OCI-LY1 (cell line): ENCODE measurements around the gene TNS1.

ENCODE experiments used
- H2AFZ ChIP-seq: fragments of 200-600 bp; sonication (generic), shearing (Covaris generic); 2 replicates; pipeline ENCODE4 v1.6.0; 2014; ENCODE audit warnings: antibody characterized with exemption, mild to moderate bottlenecking, low read length
- H3F3A ChIP-seq: fragments of 200-600 bp; sonication (generic), shearing (Covaris generic); 2 replicates; pipeline ENCODE4 v1.6.0; 2014; ENCODE audit warnings: mild to moderate bottlenecking, antibody characterized with exemption, low read length, moderate library complexity; ENCODE audit not compliant: insufficient read depth
- H3K27ac ChIP-seq: fragments of 200-600 bp; sonication (generic); 2 replicates; pipeline ENCODE4 v1.5.1; 2014; ENCODE audit warnings: low read length, mixed run types, mild to moderate bottlenecking, low read depth; ENCODE audit not compliant: poor library complexity, severe bottlenecking
- H3K27me3 ChIP-seq: fragments of 200-600 bp; sonication (generic); 2 replicates; pipeline ENCODE4 v1.6.0; 2014; ENCODE audit warnings: antibody characterized with exemption, mild to moderate bottlenecking, low read length, moderate library complexity; ENCODE audit not compliant: insufficient read depth
- H3K36me3 ChIP-seq: fragments of 200-600 bp; sonication (generic); 2 replicates; pipeline ENCODE4 v1.6.1; 2014; ENCODE audit warnings: mild to moderate bottlenecking, antibody characterized with exemption, low read length, moderate library complexity, mixed read lengths; ENCODE audit not compliant: insufficient read depth
- H3K4me1 ChIP-seq: fragments of 200-600 bp; sonication (generic); 2 replicates; pipeline ENCODE4 v1.5.1; 2014; ENCODE audit warnings: mild to moderate bottlenecking, low read length, moderate library complexity; ENCODE audit not compliant: insufficient read depth, severe bottlenecking
- H3K4me2 ChIP-seq: fragments of 200-600 bp; sonication (generic), shearing (Covaris generic); 2 replicates; pipeline ENCODE4 v1.6.1; 2014; ENCODE audit warnings: low read length
- H3K4me3 ChIP-seq: fragments of 200-600 bp; sonication (generic); 2 replicates; pipeline ENCODE4 v1.5.1; 2014; ENCODE audit warnings: low read length, low read depth, mild to moderate bottlenecking, mixed read lengths; ENCODE audit not compliant: poor library complexity, severe bottlenecking
- H3K79me2 ChIP-seq: fragments of 200-600 bp; shearing (Covaris generic); 2 replicates; pipeline ENCODE4 v1.6.1; 2016; ENCODE audit warnings: mixed run types, low read length, mixed read lengths; ENCODE audit not compliant: insufficient read depth
- H3K9ac ChIP-seq: fragments of 200-600 bp; sonication (generic), shearing (Covaris generic); 2 replicates; pipeline ENCODE4 v1.6.1; 2014; ENCODE audit warnings: mild to moderate bottlenecking, low read length, mixed read lengths
- H3K9me2 ChIP-seq: fragments of 200-600 bp; sonication (generic), shearing (Covaris generic); 2 replicates; pipeline ENCODE4 v1.6.1; 2014; ENCODE audit warnings: low read depth, mild to moderate bottlenecking, low read length, mixed read lengths
- H3K9me3 ChIP-seq: fragments of 200-600 bp; shearing (Covaris generic); 2 replicates; pipeline ENCODE4 v1.6.1; 2014; ENCODE audit warnings: low read length, mixed read lengths
- H4K20me1 ChIP-seq: fragments of 200-600 bp; sonication (generic), shearing (Covaris generic); 2 replicates; pipeline ENCODE4 v1.6.0; 2016; ENCODE audit warnings: mild to moderate bottlenecking, low read length; ENCODE audit not compliant: insufficient read depth
- EZH2 ChIP-seq: fragments of 200-600 bp; sonication (generic), shearing (Covaris generic); IDR thresholded peaks from 2 replicates; pipeline ENCODE4 v1.8.0; 2017; ENCODE audit warnings: borderline replicate concordance, mixed run types, mild to moderate bottlenecking, antibody characterized with exemption, low read length, moderate library complexity, mixed read lengths
- TF ChIP-seq, protein P1 (sequence below): fragments of 200-600 bp; sonication (generic), shearing (Covaris generic); IDR thresholded peaks from 2 replicates; pipeline ENCODE4 v1.5.1; 2017; ENCODE audit warnings: mild to moderate bottlenecking, antibody characterized with exemption, low read length, moderate library complexity, mixed read lengths

The TNS1 gene

DNA sequence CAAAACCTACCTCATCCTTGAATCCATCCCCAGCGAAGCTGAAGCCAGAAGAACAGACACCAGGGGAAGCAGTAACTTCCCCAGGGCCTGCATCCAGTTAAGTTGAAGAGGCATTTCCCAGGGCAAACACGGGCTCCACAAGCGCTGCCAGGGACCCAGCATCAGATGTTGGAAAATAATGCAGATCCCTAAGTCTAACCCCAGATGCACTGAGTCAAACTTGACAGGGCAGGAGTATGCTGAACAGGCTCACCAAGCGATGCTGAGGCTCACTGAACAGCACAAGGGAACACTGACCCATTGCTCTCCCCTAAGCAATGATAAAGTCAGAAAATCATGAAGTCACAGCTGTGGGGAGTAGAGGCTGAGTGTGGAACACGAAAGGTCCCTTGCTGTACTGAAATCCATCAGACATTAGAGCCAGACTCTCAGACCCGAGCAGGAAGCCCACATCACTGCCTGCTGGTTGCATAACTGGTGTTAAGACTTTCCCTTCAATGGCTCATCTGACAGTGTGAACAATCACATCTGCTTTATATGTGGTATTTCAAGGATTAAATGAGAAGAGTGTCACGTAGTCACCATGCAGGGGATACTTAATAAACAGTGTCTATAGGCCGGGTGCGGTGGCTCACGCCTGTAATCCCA is 36.2 kb downstream of the TNS1 start:
- TF ChIP-seq, protein P1, sequence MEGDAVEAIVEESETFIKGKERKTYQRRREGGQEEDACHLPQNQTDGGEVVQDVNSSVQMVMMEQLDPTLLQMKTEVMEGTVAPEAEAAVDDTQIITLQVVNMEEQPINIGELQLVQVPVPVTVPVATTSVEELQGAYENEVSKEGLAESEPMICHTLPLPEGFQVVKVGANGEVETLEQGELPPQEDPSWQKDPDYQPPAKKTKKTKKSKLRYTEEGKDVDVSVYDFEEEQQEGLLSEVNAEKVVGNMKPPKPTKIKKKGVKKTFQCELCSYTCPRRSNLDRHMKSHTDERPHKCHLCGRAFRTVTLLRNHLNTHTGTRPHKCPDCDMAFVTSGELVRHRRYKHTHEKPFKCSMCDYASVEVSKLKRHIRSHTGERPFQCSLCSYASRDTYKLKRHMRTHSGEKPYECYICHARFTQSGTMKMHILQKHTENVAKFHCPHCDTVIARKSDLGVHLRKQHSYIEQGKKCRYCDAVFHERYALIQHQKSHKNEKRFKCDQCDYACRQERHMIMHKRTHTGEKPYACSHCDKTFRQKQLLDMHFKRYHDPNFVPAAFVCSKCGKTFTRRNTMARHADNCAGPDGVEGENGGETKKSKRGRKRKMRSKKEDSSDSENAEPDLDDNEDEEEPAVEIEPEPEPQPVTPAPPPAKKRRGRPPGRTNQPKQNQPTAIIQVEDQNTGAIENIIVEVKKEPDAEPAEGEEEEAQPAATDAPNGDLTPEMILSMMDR: no peak
- TF ChIP-seq EZH2: no peak
- Histone ChIP-seq H3K9me3 (no peaks in the 10 kb centered on the region), H3K27ac (no peak overlapping the region)

DNA sequence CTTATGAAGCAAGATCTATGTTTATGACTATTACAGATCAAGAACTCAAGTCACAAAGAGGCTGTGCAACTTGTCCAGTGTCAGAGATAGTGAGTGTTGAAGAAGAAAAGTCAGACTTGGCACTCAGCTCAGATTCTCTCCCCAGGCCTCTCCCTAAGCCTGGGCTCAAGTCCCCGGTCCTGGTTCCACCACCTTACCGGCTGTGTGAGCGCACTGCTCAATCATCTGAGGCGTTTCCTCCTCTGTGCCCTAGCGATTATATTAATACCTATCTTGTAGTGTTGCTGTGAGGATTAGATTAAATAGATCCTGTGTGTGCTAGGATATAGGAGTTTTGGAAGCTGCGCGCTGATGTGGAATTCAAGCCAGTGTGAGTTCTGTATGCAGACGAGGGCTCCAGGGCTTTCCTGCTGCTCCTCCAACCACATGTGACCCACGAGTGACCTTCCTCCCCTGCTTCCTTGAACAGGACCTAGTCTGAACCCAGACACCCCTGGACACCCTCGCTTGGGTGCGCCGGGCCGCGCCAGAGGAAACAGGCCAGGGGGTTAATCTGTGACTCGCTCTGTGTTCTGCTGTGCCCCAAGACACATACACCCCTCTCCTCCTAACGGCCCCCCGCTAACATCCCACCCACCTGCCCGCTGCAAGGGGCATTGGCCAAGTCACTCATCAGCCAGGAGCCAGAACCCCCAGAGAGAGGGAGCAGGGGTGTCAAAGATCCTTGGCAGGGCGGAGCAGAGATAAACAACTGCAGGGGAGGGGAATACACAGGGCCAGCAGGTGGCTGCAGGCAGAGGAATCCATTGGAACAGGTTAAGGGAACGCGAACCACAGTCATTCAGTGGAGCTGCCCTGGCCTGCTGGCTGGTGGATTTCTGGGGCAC is 38.3 kb downstream of the TNS1 start:
- H3K9me3 ChIP-seq: no peaks in the 10 kb centered on the region
- H3K9ac ChIP-seq: no peak overlapping the region
- no peak overlapping the region for H3K4me3 ChIP-seq
- H2AFZ ChIP-seq: no peak overlapping the region
- H3K4me2 ChIP-seq: no peak overlapping the region
- H3K4me1 ChIP-seq: no peaks in the 10 kb centered on the region
- no peaks in the 10 kb centered on the region for H3F3A ChIP-seq
- H3K36me3 ChIP-seq: no peaks in the 10 kb centered on the region
- H4K20me1 ChIP-seq: no peaks in the 10 kb centered on the region
- no peaks in the 10 kb centered on the region for H3K27me3 ChIP-seq
- no peaks in the 10 kb centered on the region for H3K79me2 ChIP-seq
- H3K9me2 ChIP-seq: no peaks in the 10 kb centered on the region
- no peak overlapping the region for H3K27ac ChIP-seq
- TF ChIP-seq, protein P1: no peak
- TF ChIP-seq EZH2: no peak

More for the DNA sequence above, 36.2 kb downstream of the TNS1 start:
- Histone ChIP-seq H3K27me3 (no peaks in the 10 kb centered on the region; the same call in 1 of the 2 replicates), H3K79me2 (no peaks in the 10 kb centered on the region), H3K9ac (no peak overlapping the region), H3K9me2 (no peaks in the 10 kb centered on the region), H3K4me3 (no peak overlapping the region), H2AFZ (no peak overlapping the region), H3K4me1 (no peaks in the 10 kb centered on the region), H4K20me1 (no peaks in the 10 kb centered on the region), H3K4me2 (no peak overlapping the region), H3F3A (no peaks in the 10 kb centered on the region), H3K36me3 (no peaks in the 10 kb centered on the region)

DNA sequence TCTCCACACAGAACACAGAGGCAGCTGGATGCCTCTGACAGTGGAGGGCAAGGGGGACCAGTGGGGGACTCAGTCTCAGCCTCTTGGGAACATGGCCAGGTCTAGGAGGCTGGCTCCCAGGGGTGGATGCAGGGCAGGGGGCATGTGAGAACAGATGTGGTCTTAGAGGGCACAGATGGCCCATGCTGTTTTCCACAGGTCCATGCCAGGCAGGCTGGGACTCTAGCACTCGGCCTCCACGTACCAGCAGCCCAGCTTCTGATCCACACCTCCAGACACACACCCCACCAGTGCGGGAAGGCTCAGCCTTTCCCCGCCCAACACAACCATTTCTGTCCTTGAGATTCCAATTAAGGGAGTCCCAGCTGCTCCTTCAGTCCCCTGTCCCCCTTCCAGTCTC is 42.4 kb downstream of the TNS1 start:
- no peaks in the 10 kb centered on the region for H4K20me1 ChIP-seq
- H3K9me2 ChIP-seq: no peaks in the 10 kb centered on the region
- no peak overlapping the region for H2AFZ ChIP-seq
- no peak overlapping the region for H3K27ac ChIP-seq
- TF ChIP-seq EZH2: no peak
- TF ChIP-seq, protein P1: no peak
- H3K79me2 ChIP-seq: no peaks in the 10 kb centered on the region
- no peaks in the 10 kb centered on the region for H3K9me3 ChIP-seq
- H3K4me1 ChIP-seq: no peaks in the 10 kb centered on the region
- no peaks in the 10 kb centered on the region for H3F3A ChIP-seq
- H3K9ac ChIP-seq: no peak overlapping the region
- H3K4me2 ChIP-seq: no peak overlapping the region
- no peaks in the 10 kb centered on the region for H3K36me3 ChIP-seq
- no peaks in the 10 kb centered on the region for H3K27me3 ChIP-seq
- H3K4me3 ChIP-seq: no peak overlapping the region
